ENCODE measurements around the gene RNF26.

The RNF26 gene

GRCh38 chr11:119347242-119347641 is 12.9 kb downstream of the RNF26 start:
- Histone ChIP-seq H3K4me1 (ENCODE audit: control insufficient read depth in 1 of 2, insufficient read depth in 2 of 2, low read length in 2 of 2) (peaks cover 0 to 7% of the 10 kb centered on the region in 2 donors), H3K36me3 (ENCODE audit: control insufficient read depth in 1 of 2, insufficient read depth in 2 of 2, low read length in 2 of 2) (no peaks in the 10 kb centered on the region), H3K9me3 (ENCODE audit: control insufficient read depth in 1 of 2, low read length in 2 of 2) (no peaks in the 10 kb centered on the region), H3K4me3 (ENCODE audit: low read depth in 1 of 2, low read length in 2 of 2) (no peak overlapping the region), H3K27ac (ENCODE audit: low read length) (no peak overlapping the region), H3K27me3 (ENCODE audit: low read depth, low read length) (no peaks in the 10 kb centered on the region)

- peaks cover 0 to 15% of the 10 kb centered on the region in 2 donors for H3K4me1 ChIP-seq (ENCODE audit: control insufficient read depth in 1 of 2, insufficient read depth in 2 of 2, low read length in 2 of 2)
- no peaks in the 10 kb centered on the region for H3K9me3 ChIP-seq (ENCODE audit: control insufficient read depth in 1 of 2, low read length in 2 of 2)
- H3K27ac ChIP-seq (ENCODE audit: low read length) = no peak overlapping the region
- no peaks in the 10 kb centered on the region for H3K36me3 ChIP-seq (ENCODE audit: control insufficient read depth in 1 of 2, insufficient read depth in 2 of 2, low read length in 2 of 2)
- no peak overlapping the region for H3K4me3 ChIP-seq (ENCODE audit: low read depth in 1 of 2, low read length in 2 of 2)
- no peaks in the 10 kb centered on the region for H3K27me3 ChIP-seq (ENCODE audit: low read depth, low read length)
These were observed 13.7 kb downstream of the RNF26 start for GRCh38 chr11:119347940-119348605.

- H3K27me3 ChIP-seq (ENCODE audit: low read depth, low read length) = no peaks in the 10 kb centered on the region
- peaks cover 0 to 20% of the 10 kb centered on the region in 2 donors for H3K4me1 ChIP-seq (ENCODE audit: control insufficient read depth in 1 of 2, insufficient read depth in 2 of 2, low read length in 2 of 2)
- no peaks in the 10 kb centered on the region for H3K36me3 ChIP-seq (ENCODE audit: control insufficient read depth in 1 of 2, insufficient read depth in 2 of 2, low read length in 2 of 2)
- no peak overlapping the region for H3K27ac ChIP-seq (ENCODE audit: low read length)
- no peaks in the 10 kb centered on the region for H3K9me3 ChIP-seq (ENCODE audit: control insufficient read depth in 1 of 2, low read length in 2 of 2)
- H3K4me3 ChIP-seq (ENCODE audit: low read depth in 1 of 2, low read length in 2 of 2) = no peak overlapping the region
These were observed 16.0 kb downstream of the RNF26 start for GRCh38 chr11:119350302-119350701.

GRCh38 chr11:119351232-119351631 is 16.9 kb downstream of the RNF26 start:
- peaks cover 0 to 24% of the 10 kb centered on the region in 2 donors for H3K4me1 ChIP-seq (ENCODE audit: control insufficient read depth in 1 of 2, insufficient read depth in 2 of 2, low read length in 2 of 2)
- H3K27me3 ChIP-seq (ENCODE audit: low read depth, low read length) = no peaks in the 10 kb centered on the region
- no peak overlapping the region for H3K27ac ChIP-seq (ENCODE audit: low read length)
- no peak overlapping the region for H3K4me3 ChIP-seq (ENCODE audit: low read depth in 1 of 2, low read length in 2 of 2)
- no peaks in the 10 kb centered on the region for H3K9me3 ChIP-seq (ENCODE audit: control insufficient read depth in 1 of 2, low read length in 2 of 2)
- H3K36me3 ChIP-seq (ENCODE audit: control insufficient read depth in 1 of 2, insufficient read depth in 2 of 2, low read length in 2 of 2) = no peaks in the 10 kb centered on the region

- Histone ChIP-seq H3K27me3 (ENCODE audit: low read depth, low read length) (no peaks in the 10 kb centered on the region), H3K9me3 (ENCODE audit: control insufficient read depth in 1 of 2, low read length in 2 of 2) (no peaks in the 10 kb centered on the region), H3K36me3 (ENCODE audit: control insufficient read depth in 1 of 2, insufficient read depth in 2 of 2, low read length in 2 of 2) (peaks cover 2 to 5% of the 10 kb centered on the region in 2 donors), H3K4me3 (ENCODE audit: low read depth in 1 of 2, low read length in 2 of 2) (no peak overlapping the region), H3K27ac (ENCODE audit: low read length) (peak overlapping the region; percentile 8), H3K4me1 (ENCODE audit: control insufficient read depth in 1 of 2, insufficient read depth in 2 of 2, low read length in 2 of 2) (peaks cover 0 to 17% of the 10 kb centered on the region in 2 donors)
These were observed 18.5 kb downstream of the RNF26 start for GRCh38 chr11:119352857-119353260.

GRCh38 chr11:119355091-119355843 is 20.9 kb downstream of the RNF26 start:
- H3K36me3 ChIP-seq (ENCODE audit: control insufficient read depth in 1 of 2, insufficient read depth in 2 of 2, low read length in 2 of 2) = peaks cover 6 to 20% of the 10 kb centered on the region in 2 donors
- H3K4me1 ChIP-seq (ENCODE audit: control insufficient read depth in 1 of 2, insufficient read depth in 2 of 2, low read length in 2 of 2) = peaks cover 0 to 17% of the 10 kb centered on the region in 2 donors
- no peak overlapping the region for H3K27ac ChIP-seq (ENCODE audit: low read length)
- no peak overlapping the region for H3K4me3 ChIP-seq (ENCODE audit: low read depth in 1 of 2, low read length in 2 of 2)
- no peaks in the 10 kb centered on the region for H3K9me3 ChIP-seq (ENCODE audit: control insufficient read depth in 1 of 2, low read length in 2 of 2)
- no peaks in the 10 kb centered on the region for H3K27me3 ChIP-seq (ENCODE audit: low read depth, low read length)

- Histone ChIP-seq H3K27me3 (ENCODE audit: low read depth, low read length) (no peaks in the 10 kb centered on the region), H3K27ac (ENCODE audit: low read length) (no peak overlapping the region), H3K4me1 (ENCODE audit: control insufficient read depth in 1 of 2, insufficient read depth in 2 of 2, low read length in 2 of 2) (peaks cover 0 to 22% of the 10 kb centered on the region in 2 donors), H3K36me3 (ENCODE audit: control insufficient read depth in 1 of 2, insufficient read depth in 2 of 2, low read length in 2 of 2) (peaks cover 6 to 20% of the 10 kb centered on the region in 2 donors), H3K9me3 (ENCODE audit: control insufficient read depth in 1 of 2, low read length in 2 of 2) (no peaks in the 10 kb centered on the region), H3K4me3 (ENCODE audit: low read depth in 1 of 2, low read length in 2 of 2) (peak overlapping the region; percentile 68)
These were observed 22.2 kb downstream of the RNF26 start for GRCh38 chr11:119356349-119357031.

- Histone ChIP-seq H3K9me3 (ENCODE audit: control insufficient read depth in 1 of 2, low read length in 2 of 2) (no peaks in the 10 kb centered on the region), H3K27ac (ENCODE audit: low read length) (no peak overlapping the region), H3K4me3 (ENCODE audit: low read depth in 1 of 2, low read length in 2 of 2) (no peak overlapping the region), H3K36me3 (ENCODE audit: control insufficient read depth in 1 of 2, insufficient read depth in 2 of 2, low read length in 2 of 2) (peaks cover 6 to 20% of the 10 kb centered on the region in 2 donors), H3K27me3 (ENCODE audit: low read depth, low read length) (no peaks in the 10 kb centered on the region), H3K4me1 (ENCODE audit: control insufficient read depth in 1 of 2, insufficient read depth in 2 of 2, low read length in 2 of 2) (peaks cover 5 to 23% of the 10 kb centered on the region in 2 donors)
These were observed 22.7 kb downstream of the RNF26 start for GRCh38 chr11:119357074-119357473.

- peaks cover 9 to 30% of the 10 kb centered on the region in 2 donors for H3K4me1 ChIP-seq (ENCODE audit: control insufficient read depth in 1 of 2, insufficient read depth in 2 of 2, low read length in 2 of 2)
- no peak overlapping the region for H3K27ac ChIP-seq (ENCODE audit: low read length)
- no peak overlapping the region for H3K4me3 ChIP-seq (ENCODE audit: low read depth in 1 of 2, low read length in 2 of 2)
- no peaks in the 10 kb centered on the region for H3K9me3 ChIP-seq (ENCODE audit: control insufficient read depth in 1 of 2, low read length in 2 of 2)
- peaks cover 2% of the 10 kb centered on the region for H3K27me3 ChIP-seq (ENCODE audit: low read depth, low read length)
- H3K36me3 ChIP-seq (ENCODE audit: control insufficient read depth in 1 of 2, insufficient read depth in 2 of 2, low read length in 2 of 2) = peaks cover 6 to 20% of the 10 kb centered on the region in 2 donors
These were observed 25.3 kb downstream of the RNF26 start for GRCh38 chr11:119359365-119360214.

- H3K4me3 ChIP-seq (ENCODE audit: low read depth in 1 of 2, low read length in 2 of 2) = no peak overlapping the region
- H3K4me1 ChIP-seq (ENCODE audit: control insufficient read depth in 1 of 2, insufficient read depth in 2 of 2, low read length in 2 of 2) = peaks cover 19 to 41% of the 10 kb centered on the region in 2 donors
- no peaks in the 10 kb centered on the region for H3K9me3 ChIP-seq (ENCODE audit: control insufficient read depth in 1 of 2, low read length in 2 of 2)
- H3K27me3 ChIP-seq (ENCODE audit: low read depth, low read length) = peaks cover 10% of the 10 kb centered on the region
- H3K36me3 ChIP-seq (ENCODE audit: control insufficient read depth in 1 of 2, insufficient read depth in 2 of 2, low read length in 2 of 2) = peaks cover 6 to 20% of the 10 kb centered on the region in 2 donors
- peak overlapping the region; percentile 72 for H3K27ac ChIP-seq (ENCODE audit: low read length)
These were observed 26.9 kb downstream of the RNF26 start for GRCh38 chr11:119361056-119361787.

Data from muscle layer of duodenum (tissue), 2 donors.